GM18858 (cell line): ENCODE results near the gene ATP8B4.

Experiments
- ATAC-seq: cut with Tn5 transposase; IDR thresholded peaks from one replicate; pipeline ENCODE4 v1.9.1; 2021; ENCODE audit not compliant: unreplicated experiment

ATP8B4 gene

GRCh38 chr15:49865925-49866757 lies 252.9 kb downstream of the ATP8B4 start:
- ATAC-seq, result no peak

DNA sequence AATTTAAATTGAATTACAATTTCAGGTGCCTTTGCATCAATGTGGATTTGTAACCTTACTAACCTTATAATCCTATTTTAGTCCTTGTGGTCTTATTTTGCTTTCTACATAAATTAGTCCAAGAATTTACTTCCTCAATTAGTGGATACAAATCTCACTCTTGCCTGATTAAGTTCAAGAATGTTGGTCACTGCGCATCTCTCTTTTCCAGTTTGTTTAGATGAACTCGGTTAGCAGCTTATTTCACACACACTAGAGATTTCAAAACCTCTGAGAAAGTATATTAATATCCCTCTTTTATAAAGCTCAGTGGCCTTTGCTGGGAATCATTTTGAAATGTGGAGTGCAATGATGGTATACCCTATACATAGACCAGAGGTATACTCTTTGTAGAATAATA lies 254.8 kb downstream of the ATP8B4 start:
- no peak for ATAC-seq

DNA sequence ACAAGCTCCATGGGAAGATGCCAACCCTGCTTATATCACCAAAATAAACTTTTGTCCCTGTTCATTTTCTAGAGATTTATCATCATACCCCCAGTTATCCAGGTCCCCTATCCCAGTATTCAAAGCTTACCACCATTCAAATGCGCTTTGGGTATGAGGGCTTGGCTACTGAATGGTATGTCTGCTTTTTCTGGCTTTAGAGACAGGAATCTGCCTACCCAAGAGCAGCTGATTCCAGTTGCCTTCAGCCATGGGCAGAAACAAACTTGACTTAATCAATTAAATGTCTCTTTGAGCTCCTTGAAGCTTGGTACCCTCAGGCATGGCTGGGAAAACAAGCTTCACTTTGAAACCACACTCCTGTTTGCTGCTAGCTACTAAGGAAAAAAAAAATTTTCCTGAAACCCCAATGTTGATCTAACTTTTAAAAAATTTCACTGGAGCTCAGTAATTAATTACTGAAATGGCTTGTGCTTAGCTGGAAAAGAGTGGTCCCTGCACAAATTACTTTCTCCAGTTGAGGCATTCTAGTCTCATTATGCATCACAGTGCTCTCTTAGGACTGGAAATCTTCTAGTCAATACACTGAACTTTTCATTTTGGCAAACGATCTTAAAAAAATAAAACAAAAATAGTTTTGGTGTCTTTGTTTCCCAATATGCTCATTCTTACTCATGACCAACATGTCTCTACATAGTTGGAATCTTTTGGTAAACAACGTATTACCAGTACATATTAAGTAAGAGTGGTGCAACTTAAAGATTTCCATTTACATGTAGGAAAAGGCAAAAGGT lies 255.4 kb downstream of the ATP8B4 start:
- no peak for ATAC-seq

- ATAC-seq, result no peak
Observed at GRCh38 chr15:49860101-49860500, 258.9 kb downstream of the ATP8B4 start.

DNA sequence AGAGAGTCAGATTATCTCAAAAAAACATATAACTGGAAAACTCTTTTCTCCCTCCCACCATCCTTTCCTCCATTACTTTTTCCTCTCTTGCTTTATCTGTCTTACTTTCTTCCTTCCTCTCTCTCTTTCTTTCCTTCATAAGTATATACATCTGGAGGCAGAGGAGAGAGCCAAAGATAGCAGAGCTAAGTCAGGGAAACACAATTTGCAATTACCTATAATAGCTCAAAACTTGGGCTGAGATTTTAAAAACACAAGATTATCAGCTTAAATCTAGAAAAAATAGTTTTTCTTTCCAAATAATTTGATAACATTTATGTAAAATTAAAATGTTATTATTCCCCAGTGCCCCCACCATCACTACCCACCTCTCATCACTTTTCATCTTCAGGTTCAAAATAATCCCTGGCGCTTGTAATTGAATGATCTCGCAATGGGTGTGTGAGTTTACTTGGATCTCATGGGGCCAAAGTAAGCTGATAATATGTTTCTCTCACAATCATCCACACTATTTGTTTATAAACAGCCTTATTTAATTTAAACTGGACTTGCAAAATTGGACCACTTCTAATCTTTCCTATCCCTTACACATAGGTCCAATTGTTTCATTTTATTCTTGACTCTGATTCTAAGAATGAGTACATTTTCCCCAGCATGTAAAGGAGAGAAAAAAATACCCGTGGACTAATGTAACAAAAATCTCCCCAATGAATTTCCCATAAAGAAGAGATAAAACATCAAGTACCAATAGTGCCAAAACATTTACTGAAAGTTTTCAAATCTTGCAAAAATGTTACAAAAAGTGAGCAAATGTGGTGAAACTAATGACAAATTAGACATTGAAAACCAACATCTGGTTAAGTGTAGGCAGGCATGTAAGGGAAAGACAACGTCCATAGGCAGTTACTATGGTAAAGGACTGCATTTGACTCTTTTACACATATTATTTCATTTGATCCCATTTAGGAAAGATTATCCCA lies 261.2 kb downstream of the ATP8B4 start:
- ATAC-seq, result no peak

DNA sequence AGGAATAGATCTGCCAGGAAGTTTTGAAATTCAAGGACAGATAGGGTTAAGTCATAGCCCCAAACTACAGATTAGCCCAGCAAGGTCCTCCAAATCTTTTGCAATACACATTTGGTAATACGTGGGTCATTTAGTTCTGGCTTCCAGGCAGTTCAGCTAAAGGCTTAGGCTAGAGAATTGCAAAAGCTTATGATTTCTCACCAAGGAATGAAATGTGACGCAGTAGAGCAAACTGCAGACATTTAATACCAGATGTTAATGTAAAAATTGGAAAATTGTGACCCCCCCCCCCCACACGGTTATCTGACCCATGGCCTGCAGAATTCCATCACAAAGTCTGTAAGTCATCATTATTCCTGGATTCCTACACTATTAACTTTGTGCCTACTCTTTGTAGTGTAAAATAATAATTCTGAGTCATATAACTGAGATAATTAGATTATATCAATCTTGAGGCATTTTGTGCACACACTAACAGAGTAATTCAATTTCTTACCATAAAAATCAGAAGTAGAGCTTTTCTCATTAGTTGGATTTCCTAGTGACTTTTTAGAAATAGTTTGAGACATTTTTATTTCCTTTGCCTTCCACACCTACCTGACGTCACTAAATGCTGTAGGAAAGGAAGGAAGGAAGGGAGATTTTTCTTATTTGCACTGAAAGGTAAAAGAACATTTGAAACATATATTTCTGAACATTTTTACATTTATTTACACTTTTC lies 263.0 kb downstream of the ATP8B4 start:
- no peak for ATAC-seq

DNA sequence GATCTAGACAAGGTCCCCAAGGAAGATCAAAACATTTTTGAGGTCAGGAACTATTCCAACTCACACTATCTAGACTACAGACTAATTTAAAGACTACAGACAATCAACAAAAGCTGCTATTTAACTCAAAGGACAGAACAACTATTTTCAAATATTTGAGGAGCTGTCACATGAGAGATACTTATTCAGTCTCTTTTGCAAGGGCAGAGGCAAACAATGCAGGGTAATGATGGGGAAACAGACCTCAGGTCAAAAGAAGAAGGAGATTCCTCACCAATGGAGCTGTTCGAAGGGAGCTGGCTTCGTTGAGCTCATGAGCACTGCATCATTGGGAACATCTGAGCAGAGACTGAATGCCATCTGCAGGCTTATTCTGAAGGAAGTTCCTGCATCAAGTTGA lies 266.3 kb downstream of the ATP8B4 start:
- ATAC-seq, result no peak

DNA sequence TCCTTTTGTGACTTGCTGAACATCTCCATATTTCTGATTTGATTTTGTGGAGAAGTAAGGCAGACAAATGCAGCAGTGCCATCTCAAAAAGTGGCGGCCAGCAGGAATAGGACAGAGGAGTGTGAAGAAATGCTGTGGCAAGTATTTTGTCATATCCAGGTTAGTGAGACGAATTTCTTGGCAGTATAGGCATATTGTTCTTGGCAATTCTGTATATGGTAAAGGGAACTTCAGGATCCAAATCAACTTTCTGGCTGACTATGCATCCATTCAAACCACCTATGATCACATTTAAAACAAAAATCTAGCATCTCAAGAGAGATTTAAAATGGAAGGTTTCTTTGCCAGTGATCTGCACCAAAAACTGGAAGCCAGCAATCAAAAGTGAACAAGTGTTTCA lies 270.2 kb downstream of the ATP8B4 start:
- no peak for ATAC-seq

DNA sequence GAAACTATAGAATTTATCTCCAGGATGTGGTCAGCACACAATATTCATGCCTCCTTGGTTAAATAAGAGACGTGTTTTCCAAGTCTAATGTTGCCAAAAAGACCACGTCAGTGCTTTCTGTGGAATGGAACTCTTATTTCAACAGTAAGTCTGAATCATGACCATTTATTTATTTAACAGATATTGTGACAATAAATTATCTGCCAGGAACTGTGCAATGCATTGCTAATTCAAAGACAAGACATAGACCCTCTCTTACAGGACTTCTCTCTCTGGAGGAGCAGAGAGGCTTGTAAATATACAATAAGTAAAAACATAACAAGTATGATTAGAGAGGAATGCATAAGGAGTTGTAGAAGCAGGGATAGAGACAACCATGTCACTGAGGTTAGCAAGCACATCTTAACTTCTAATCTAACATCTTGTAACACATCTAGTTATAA lies 270.7 kb downstream of the ATP8B4 start:
- ATAC-seq, result no peak

DNA sequence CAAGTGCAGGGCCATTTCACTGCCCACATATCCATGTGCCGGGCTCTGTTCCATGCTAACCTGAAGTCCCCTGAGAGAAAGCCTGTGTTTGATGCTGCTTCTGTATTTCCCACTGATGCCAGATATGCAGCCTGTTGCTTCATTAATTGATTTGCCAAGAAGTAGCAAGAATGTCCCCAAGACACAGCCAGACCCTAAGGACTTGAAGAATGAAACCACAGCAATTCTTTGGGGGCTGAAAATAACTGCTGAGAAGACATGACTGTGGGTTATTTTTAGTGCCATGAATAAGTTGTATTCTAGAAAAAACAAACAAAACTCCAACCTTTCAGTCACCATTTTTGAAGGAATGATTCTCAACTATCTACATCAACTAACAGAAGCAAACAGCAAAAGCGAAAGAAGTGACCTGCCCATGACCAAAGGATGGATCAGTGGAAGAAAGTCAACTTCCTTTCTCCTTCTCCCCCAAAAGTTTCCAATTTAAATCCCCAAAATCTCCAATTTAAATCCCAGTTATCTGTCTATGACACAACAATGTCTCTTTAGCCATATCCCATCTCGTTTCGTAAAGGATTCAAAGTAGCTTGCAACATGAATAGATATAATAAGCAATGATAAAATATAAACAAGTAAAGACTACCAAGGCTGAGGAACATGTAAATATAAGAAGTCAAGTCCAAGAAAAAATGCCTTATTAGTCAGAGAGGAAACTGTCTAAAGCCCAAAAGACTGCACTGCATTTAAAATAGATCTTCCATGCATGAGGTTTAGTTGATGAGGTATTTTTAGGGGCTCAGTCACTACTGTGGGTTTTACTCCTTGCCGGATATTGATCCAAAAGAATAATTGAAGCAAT lies 271.4 kb downstream of the ATP8B4 start:
- no peak for ATAC-seq

DNA sequence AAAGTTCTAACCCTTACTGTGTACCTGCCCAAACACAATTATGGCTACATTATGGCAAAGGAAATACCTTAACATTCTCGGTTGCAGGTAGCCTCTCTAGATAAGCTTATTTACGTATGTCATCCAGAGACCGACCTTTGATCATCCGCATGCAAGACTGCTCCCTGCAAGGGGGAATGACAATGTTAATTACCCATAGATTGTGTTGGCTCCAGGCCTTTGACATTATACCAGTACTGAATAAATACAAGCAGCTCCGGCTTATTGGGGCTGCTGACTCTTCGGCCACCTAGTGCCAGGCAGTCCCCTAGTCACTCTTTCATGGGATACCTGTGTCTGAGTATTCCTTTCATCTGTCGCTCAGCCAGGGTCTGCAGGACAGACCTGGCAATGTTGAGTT lies 274.6 kb downstream of the ATP8B4 start:
- ATAC-seq, result no peak

DNA sequence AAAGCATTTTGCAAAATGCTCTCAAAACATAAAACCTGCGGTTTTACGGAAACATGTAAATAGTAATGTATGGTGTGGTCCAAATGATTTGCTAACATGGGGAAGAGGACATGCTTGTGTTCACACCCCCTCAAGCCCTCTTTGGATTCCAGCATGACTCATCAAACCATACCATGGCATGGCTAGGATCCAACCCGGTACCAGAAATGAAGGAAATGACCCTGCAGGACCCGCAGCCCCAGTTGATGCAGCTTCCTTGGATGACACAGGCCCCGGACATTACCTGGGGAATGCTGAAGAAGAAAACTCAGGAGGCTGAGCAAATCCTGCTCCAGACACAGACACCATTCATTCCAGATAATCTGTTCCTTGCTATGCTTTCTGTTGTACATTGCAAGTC lies 275.3 kb downstream of the ATP8B4 start:
- no peak for ATAC-seq

GRCh38 chr15:49842031-49842730 lies 276.9 kb downstream of the ATP8B4 start:
- no peak for ATAC-seq

DNA sequence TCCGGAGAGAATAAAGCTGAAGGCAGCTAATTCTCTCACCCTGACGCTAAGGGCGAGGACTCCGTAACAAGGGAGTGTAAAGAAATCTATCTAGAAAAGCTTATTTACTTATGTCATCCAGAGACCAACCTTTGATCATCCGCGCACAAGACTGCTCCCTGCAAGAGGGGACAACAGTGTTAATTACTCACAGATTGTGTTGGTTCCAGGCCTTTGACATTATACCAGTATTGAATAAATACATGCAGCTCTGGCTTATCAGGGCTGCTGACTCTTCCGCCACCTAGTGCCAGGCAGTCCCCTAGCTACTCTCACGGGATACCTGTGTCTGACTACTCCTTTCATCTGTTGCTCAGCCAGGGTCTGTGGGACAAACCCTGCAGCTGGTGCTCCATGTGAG lies 286.5 kb downstream of the ATP8B4 start:
- no peak for ATAC-seq

GRCh38 chr15:49831206-49831965 lies 287.6 kb downstream of the ATP8B4 start:
- ATAC-seq, result no peak

DNA sequence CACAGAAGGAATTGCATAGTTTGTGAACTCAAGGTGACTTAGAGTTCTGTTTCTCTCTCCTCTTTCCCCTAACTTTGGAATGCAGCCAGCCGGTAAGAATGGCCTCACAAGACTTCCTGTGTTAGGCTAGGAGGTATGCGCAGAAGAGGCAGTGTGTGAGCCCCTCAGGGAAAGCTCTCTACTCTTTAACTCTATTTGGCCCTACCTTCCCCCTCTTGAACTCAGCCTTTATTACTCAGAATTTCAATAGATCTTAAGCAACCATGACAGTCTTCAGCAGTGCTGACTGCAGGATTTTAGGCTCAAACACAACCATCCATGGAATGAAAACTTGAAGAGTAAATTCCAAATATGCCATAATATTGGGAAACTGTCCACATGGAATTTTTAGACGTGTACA lies 288.6 kb downstream of the ATP8B4 start:
- ATAC-seq, result no peak

DNA sequence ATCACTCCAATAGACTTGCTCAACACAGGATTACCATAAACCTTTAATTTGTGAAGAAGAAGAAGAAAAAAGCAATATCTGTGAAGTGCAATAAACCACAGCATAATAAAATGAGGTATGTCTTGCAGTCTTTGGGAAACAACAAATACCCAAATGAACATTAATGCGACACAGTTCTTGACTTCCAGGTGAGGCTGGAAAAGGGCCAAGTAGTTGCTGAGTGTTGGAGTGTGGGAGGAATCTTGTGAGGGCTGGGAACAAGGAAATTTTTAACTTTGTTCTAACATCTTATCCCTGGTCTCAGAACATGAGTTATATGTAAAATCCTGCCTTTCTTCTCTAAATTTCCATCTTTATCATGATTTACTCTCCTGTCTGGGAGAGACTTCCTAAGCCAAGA lies 291.7 kb downstream of the ATP8B4 start:
- no peak for ATAC-seq

- no peak for ATAC-seq
Observed at GRCh38 chr15:49826640-49827234, 292.3 kb downstream of the ATP8B4 start.
